Stimulated activated naive CD4-positive, alpha-beta T cell treated with Interleukin-2 at 50 U/mL for 16 hours (primary cell): ENCODE results near the gene SLC5A10.
"Not testable (repeated sequence)": the region's sequence is repeated elsewhere in the genome, so short reads cannot be mapped to it uniquely, and the experiment has no call there.

Experiments used
- DNase-seq: peaks from one replicate; lab custom pipeline; 2025; lab: John Stamatoyannopoulos, UW

The SLC5A10 gene

DNA sequence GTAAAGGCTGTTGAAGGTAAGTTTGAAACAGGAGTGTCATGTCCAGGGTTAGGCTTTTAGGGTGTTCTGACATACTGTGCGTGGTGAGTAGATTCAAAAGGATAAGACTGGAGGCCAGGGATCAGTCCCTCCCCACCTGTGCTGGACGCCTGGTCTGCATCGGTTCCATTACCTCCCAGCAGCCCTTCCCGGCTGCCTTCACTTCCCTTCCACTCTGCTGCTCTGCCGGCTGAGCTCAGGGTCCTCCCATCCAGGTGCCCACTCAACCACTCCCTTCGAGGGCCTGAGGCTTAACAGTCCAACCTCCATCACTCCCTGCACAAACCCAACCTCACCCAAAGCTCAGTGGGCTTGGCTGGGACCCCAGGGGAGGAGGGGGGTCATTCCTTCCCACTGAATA, 4.1 kb upstream of the SLC5A10 start:
- DNase-seq = no peak

DNA sequence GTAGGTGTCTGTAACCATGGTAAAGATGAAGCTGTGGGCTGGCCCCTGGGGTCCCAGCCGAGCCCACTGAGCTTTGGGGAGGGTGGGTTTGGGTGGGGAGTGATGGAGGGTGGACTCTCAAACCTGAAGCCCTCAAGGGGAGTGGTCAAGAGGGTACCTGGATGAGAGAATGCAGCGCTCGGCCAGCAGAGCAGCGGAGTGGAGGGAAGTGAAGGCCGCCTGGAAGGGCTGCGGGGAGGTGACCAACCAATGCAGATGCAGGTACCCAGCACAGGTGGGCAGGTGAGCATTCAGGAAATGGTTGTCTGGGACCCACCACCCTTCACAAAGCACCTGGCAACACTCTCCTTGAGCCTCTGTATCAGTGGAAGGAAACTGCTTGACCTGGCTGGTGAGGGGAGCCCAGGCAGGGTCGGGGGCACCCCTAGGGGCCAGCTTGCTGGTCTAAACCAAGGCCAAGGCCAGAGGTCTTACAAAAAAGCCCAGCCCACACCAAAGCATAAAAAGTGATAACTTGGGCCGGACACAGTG, 3.4 kb upstream of the SLC5A10 start:
- no peak for DNase-seq

DNA sequence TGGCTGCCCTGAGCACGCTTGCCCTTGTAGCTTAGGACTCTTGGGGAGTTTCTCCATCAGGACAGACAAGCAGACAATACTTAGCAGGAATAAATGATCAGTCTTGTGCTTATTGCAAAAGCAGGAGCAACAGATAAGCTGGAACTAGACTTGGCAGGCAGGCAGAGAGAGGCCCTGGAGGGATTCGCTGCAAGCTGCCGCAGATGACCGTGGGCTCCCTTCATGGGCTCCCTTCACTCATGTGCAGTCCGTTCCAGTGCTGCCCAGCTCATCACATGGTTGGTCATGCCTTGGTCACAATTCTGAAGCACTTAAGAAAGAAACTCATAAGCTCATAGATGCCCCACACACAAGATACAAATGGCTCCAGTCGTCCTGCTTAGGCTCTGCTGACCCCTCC, 2.4 kb upstream of the SLC5A10 start:
- DNase-seq = no peak

DNA sequence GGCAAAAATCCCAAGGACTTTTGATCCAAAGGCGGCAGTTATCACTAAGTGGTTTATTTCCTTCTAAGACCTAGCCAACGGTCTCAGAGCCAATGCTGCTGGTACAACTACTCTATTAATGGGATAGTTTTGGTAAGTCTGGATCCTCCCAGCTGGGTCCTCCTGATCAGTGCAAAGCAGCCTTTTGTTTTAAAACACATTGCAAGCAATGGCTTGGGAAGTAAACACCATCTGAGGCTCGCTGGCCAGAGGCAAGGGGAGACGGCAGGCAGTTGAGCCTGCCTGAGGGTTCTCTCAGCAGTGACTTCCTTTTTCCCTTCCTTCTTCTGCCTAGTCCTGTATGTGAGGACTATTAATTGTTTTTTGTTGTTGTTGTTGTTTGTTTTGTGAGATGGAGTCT, 1.6 kb upstream of the SLC5A10 start:
- DNase-seq = no peak

DNA sequence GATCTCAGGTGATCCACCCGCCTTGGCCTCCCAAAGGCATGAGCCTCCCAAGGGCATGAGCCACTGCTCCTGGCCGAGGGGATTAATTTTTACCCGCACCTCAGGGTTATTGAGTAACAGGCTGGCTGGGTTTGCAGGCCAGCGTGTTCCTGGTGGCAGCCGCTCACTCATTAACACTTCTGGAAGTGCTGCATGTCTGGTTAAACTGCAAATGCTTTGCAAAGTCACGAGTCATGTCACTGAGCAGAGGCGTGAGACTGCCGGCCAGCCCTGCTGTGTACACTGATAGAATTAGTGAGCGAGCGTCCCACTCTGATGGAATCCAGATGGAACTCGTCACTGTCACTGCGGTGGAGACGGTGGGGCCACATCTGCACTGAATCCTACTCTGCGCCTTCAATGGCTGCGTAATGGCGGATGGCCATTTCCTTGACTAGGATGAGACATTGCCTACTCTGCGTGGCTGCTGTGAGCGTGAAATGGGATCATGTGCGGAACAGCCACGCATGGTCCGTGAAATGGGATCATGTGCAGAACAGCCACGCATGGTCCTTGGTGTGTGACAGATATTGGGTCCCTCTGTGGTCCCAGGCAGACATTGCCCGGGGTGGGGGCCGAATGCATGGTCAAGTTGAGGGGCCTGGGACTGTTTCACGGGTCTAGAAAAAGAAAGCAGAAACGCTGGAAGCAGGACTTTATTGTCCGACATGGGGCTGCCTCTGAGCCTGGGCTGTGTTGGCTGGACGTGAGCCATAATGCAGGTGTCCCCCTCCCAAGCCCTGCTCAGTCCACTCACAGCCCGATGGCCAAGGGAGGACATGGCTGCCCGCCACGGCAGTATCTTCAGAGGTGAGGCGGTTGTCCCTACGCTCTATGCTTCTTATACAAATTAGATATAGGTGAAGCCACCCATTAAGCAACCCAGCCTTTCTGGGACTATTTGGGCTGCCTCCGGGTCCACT, 740 bp upstream of the SLC5A10 start:
- no peak for DNase-seq

DNA sequence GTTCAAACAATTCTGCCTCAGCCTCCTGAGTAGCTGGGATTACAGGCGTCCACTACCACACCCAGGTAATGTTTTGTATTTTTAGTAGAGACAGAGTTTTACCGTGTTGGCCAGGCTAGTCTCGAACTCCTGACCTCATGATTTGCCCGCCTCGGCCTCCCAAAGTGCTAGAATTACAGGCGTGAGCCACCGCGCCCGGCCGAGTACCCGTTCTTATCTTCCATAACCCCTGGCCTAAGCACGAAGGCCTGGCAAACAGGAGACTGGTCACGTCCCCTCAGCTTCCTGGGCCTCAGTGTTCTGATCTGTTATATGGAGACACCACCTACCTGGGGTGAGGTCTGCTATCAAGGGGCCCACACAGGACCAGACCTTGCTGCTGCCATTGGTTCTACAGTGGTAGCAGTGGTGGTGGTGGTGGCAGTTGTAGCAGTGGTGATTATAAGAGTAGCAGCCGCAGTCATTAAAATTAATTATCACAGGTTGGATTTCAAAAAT, 1.3 kb downstream of the SLC5A10 start:
- DNase-seq = no peak

DNA sequence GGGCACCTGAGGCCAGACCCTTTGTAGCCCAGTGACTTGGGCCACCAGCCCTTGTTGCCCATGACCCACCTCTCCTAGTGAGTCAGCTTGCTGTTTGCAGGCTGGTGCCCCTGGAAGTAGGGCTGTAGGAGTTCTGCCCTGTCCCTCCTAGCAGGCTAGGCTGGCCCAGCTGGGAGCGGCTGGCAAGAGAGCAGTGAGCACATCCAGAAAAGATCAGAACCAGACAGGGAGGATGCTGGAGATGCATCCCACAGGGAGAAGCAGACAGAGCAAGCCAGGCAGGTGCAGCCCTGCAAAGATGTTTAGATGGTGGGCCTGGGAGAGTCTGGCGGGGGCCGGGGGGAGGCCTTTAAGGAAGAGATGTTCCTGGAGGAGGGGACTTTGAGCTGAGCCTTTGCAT, 2.4 kb downstream of the SLC5A10 start:
- DNase-seq = no peak

DNA sequence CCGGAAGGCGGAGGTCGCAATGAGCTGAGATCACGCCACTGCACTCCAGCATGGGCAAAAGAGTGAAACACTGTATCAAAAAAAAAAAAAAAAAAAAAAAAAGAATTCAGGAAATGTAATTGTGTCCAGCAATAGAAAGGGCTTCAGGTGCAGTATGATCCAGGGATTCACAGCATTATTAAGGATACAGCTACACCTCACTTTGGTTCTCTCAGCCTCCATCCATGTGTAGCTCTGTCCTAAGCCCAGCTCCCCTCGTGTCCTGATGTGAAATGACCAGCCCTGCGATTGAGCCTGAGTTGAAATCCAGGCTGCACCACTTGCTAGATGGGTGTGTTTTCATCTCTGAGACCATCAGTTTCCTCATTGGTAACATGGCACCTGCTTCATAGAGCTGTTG, 3.0 kb downstream of the SLC5A10 start:
- no peak for DNase-seq

DNA sequence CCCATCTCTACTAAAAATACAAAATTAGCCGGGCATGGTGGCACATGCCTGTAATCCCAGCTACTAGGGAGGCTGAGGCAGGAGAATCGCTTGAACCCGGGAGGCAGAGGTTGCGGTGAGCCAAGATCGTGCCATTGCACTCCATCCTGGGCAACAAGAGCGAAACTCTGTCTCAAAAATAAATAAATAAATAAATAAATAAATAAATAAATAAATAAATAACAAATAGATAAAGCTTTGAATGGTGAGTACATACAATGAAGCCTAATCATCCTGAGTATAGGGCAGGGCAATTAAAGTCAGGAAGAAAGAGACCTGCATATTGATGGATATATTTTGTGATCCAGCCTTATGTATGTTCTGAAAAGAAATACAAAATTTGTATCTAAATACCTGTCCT, 4.1 kb downstream of the SLC5A10 start:
- not testable (repeated sequence) for DNase-seq

DNA sequence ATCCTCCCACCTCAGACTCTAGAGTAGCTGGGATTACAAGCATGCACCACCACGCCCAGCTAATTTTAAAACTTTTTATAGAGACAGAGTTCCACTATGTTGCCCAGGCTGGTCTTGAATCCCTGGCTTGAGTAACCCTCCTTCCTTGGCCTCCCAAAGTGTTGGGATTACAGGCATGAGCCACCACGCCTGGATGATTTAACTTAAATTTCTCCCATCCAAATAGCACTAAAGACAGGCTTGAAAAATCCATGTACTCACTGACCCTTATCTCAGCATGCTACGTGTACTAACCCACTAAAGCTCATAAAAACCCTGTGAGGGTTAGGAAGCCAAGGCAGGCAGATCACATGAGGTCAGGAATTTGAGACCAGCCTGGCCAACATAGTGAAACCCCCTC, 4.6 kb downstream of the SLC5A10 start:
- DNase-seq = no peak

DNA sequence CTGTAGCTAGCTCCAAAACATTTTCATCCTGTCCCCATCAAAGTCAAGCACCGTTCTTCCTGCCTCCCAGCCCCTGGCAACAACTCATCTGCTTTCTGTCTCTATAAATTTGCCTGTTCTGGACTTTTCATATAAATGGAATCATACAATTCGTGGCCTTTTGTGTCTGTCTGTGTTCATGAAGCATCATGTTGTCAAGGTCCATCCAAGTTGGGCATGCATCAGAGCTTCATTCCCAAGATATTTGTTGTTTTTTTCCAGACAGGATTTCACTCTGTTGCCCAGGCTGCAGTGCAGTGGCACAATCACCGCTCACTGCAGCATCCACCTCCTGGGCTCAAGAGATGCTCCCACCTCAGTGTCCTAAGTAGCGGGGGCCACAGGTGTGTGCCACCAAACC, 5.9 kb downstream of the SLC5A10 start:
- DNase-seq = no peak

DNA sequence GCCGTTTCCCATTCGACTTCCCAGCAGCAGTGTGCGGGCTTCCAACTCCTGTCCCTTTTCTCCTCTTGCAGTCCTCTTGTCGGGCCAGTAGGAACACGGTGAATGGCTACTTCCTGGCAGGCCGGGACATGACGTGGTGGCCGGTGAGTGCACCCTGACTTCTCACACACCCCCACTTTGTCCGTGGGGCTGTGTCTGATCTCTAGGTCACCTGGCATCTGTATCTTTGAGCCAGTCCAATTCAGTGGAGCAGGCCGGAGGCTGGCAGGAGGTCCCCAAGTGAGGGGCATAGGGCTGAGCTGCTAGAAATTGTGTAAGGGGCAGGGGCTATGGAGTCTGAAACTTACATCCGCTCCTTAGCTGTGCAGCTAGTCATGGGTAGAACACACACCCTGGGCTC, 6.6 kb downstream of the SLC5A10 start:
- DNase-seq = no peak

DNA sequence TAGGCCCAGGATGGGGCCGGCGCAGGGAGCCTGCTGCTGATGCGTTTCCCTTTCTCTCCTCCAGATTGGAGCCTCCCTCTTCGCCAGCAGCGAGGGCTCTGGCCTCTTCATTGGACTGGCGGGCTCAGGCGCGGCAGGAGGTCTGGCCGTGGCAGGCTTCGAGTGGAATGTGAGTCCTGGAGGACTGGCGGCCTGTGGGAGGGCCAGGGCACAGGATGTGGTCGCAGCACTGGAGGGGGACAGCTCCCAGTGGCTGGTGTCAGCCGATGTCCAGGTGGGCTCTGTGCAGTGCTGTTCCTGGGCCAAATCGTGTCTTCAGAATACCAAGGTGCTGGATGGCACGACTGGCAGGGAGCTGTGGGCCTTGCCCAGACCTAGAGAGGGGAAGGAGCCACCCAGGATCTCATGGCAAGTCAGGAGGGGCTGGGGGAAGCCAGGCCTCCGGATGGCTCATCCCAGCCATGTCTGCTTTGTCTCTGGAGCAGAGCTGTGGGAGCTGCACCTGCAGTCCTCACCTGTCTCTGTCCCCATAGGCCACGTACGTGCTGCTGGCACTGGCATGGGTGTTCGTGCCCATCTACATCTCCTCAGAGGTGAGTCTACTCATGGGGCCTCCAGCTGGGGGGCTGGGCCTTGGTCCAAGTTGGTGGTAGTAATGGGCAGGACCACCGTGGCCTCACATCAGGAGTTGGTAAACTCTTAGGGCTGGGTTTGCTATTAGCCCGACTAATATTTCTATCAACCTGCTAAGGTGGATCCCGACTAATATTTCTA, 7.3 kb downstream of the SLC5A10 start:
- no peak for DNase-seq

DNA sequence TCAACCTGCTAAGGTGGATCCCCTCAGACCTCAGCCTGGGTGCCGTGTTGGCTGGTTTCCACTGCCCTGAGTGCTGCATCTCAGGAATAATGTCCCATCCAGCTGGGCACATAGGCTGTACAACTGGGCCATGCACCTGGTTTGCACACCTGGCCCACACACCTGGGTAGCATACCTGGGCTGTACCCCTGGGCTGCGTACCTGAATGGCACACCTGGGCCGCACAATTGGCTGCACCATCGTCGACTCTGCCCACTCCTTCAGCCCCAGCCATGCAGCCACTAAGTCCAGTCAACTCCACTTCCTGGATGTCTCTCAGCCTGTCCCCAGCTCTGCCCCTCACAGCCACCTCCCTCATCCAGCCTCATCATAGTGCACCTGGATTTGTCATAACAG, 7.9 kb downstream of the SLC5A10 start:
- DNase-seq = no peak

DNA sequence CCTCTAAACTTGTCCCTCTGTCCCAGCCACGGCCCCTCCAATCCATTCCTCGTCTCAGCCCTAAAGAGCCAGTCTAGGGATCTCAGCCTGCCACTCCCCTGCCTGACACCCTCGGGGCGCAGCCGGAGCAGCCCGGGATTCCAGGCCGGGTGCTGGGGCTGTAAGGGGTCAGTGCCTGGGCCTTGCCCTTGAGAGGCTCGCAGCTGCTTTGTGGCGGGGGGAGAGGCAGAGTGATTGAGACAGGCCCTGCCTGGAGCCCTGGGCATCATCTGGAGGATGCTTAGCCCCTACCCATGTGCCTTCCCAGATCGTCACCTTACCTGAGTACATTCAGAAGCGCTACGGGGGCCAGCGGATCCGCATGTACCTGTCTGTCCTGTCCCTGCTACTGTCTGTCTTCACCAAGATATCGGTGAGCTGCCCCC, 8.3 kb downstream of the SLC5A10 start:
- DNase-seq = no peak

DNA sequence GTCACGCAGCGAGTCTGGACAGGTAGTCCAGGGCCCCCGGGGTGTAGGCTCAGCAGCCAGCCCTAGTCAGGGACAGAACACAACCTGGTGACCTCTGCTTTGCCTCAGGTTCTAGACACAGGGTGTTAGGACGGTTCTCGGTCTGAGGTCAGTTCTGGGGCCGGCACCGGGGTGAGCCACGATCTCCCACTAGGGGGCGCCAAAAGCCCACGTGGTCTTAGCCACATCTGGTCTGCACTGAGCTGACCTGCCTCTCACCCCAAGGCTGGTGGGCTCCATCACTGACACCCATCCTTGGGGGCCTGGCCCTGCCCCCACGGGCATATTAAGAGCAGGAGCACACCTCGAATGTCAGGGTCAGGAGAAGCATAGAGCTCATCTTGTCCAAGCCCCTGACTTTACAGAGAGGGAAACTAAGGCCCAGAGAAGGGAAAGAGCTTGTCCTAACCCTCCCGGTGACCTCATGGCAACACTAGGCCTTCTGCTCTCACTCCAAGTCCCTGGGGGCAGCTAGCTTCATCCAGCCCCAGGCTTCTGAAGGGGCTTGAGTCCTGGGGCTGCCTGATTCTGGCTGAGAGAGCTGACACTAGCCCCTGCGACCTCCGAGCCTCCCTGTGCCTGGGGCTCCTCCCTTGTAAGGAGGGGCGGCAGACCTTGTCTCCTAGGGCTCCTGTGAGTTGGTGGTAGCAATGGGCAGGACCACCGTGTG, 9.0 kb downstream of the SLC5A10 start:
- DNase-seq = peak; percentile 65

DNA sequence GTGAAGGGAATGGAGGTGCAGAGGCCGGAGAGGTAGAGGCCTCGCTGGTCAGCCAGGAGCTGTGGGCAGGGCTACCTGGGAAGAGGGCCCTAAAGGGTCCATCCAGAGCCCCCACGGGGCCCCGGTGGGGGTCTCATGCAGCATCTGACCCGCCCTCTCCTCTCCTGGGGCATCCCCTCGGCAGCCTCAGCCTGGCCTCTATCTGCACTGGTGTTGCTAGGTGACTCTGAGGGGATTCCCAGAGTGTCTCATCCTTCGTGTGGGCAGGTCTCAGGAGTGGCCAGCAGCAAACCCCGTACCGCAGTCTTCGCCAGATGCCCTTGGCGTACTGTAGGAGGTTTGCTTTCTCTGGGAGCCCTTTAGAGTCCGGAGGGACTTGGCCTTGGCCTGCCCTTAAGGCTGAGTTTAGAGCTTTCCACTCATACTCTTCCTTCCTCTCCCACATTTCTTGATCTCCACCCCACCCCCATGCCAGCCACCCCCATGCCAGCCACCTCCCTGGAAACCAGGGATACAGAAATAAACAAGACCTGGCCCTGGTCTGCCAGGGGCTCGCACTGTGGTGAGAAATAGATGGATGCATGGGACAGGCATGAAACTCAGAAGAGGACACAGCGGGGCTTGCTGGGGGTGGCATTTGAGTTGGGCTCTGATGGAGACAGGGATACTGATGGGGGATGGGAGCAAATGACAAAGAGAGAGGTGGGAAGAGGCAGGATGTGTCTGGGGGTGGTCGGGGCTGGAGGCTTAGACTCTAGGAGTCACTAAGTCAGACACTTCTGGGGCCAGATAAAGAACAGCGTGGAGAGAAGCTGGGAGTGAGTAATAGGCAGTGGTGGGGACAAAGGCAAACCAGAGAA, 9.9 kb downstream of the SLC5A10 start:
- no peak for DNase-seq

DNA sequence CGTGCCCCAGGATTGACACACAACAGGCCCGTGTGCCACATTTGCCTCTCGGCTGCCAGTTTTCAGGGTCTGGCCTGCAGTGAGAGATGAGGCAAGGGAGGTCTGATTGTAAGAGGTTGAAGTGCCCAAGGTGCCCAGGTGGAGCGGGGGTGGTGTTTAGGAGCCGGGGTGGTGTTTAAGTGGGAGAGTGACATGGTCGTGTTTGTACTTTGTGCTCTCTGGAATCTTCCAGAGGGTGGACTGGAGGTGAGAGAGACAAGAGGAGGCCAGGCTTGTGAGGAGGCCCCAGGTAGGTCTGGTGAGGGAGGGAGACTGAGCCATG, 10.5 kb downstream of the SLC5A10 start:
- DNase-seq = no peak

DNA sequence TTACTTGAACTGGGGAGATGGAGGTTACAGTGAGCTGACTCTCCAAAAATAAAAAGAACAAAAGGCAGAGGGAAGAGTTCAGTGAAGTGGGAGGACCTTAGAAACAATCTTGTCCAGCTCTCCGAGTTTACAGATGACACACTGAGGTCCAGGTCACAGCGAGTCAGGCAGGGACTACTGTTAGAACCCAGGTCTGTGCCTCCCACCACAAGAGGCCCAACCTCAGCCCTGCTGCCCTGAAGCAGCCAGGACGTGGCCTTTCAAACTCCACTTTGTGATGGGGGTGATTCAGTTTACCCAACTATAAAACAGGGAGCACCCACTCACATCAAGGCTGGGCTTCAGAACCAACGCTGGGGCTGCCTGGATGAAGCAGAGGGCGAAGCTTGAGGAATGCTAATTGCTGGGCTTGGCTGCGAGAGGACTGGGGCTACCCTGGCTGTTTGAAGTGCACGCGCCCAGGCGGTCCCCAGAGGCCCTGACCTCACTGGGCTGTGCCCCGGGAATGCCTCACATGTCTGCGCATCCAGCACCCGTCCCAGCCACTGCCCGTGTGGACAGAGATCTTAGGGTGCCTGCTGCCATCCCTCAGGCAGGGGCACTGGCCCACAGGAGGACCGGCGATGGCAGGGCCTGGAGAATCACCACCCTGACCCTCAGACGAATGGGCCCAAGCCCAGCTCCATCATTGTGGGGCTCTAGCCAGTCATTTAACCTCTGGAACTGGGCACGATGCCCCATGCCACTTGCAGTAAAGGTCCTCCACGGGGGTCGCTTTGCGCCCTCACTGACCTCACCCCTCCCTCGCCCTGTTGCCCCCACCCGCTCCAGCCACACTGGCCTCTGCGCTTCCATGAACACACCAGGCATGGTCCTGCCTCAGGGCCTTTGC, 11.4 kb downstream of the SLC5A10 start:
- no peak for DNase-seq

DNA sequence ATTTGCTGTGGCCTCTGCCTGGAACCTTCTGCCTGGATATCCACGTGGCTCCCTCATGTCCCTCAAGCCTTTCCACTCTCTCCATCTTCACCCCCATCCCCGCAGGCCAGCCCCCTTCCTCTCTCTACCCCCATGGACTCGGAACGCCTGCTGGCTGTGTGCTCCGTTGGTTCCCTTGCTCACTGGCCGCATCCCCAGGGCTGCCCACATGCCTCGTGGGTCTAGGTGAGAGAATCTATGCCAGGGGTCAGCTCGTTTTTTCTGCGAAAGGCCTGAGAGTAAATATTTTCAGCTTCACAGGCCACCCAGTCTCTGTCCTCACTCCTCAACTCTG, 12.0 kb downstream of the SLC5A10 start:
- DNase-seq = no peak
